HepG2 (cell line): ENCODE measurements around the gene APEX1.

Experiments
- ARHGAP35 ChIP-seq: sonication (generic); formaldehyde crosslinking; IDR thresholded peaks from 2 replicates; pipeline ENCODE4 v1.9.0; 2022; ENCODE audit warnings: mild to moderate bottlenecking, inconsistent platforms, moderate library complexity, missing genetic modification reagents, borderline replicate concordance
- CREM ChIP-seq, 2 experiments: sonication (generic) in 1 of 2; formaldehyde crosslinking in 1 of 2; IDR thresholded peaks; 2 replicates each; pipeline versions ENCODE4 v1.4.0 to v1.6.1; 2016 to 2020; ENCODE audit warnings: antibody characterized with exemption in 1 of 2, mild to moderate bottlenecking in 1 of 2, missing genetic modification reagents in 1 of 2
- HMG20A ChIP-seq: IDR thresholded peaks from 2 replicates; pipeline ENCODE4 v1.6.1; 2016; ENCODE audit warnings: borderline replicate concordance
- MXI1 ChIP-seq: IDR thresholded peaks from 3 replicates; pipeline ENCODE4 v1.6.1; 2012; ENCODE audit warnings: low read depth, low read length, inconsistent platforms, borderline replicate concordance
- NR3C1 ChIP-seq: sonication (generic); formaldehyde crosslinking; IDR thresholded peaks from 2 replicates; pipeline ENCODE4 v1.4.0; 2020; ENCODE audit warnings: missing genetic modification reagents
- POLR2AphosphoS2 ChIP-seq: IDR thresholded peaks from 2 replicates; pipeline ENCODE4 v1.6.1; 2011; ENCODE audit warnings: low read depth, low read length, improper control_type of control experiment
- POLR2AphosphoS5 ChIP-seq: IDR thresholded peaks from 2 replicates; pipeline ENCODE4 v1.6.1; 2012; ENCODE audit warnings: low read depth, low read length
- RAD21 ChIP-seq: fragments of 450-650 bp; formaldehyde crosslinking; IDR thresholded peaks from 2 replicates; pipeline ENCODE4 v1.5.0; 2020; ENCODE audit warnings: mild to moderate bottlenecking
- SMC3 ChIP-seq: IDR thresholded peaks from 2 replicates; pipeline ENCODE4 v1.6.1; 2011; ENCODE audit warnings: low read length, improper control_type of control experiment
- ZNF282 ChIP-seq: fragments of 450-650 bp; IDR thresholded peaks from 2 replicates; pipeline ENCODE4 v1.6.1; 2018; ENCODE audit not compliant: partially characterized antibody

DNA sequence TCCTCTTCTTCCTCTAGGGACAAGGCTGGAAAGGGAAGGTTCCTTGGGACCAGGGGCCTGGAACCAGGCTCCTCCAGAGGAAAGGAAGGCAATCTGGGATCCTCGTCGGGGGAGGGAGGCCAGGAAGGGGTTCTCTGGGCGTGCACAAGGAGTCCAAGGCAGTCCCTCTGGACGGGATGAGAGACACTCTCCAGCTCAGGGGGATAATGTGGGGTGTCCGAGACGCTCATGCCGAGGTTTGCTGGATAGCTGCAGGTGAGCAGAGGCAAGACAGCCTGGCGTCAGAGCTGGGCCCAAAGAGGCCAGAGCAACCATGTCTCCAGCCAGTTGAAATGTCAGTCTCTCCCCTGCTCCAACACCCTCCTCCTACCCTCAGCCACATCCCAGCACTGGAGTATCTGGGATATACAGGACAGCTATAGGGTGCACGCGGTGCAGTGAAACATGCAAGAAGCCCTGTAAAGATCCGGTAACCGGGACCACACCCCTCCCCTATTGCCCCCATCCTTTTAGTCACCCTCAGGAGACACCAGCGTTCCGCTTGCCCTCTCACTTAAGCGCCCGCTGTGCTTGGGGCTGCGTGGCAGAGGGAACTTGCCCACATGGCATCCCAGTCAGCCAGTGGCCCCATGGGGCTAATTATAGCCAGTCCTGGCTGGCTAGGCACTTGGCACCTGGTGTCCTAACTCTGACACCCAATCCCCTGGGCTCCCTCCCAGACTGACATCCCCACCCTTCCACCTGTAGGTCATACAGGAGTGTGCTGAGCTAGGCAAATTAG is 19.3 kb upstream of the APEX1 start, which contains the start of gene KLHL33:
- TF ChIP-seq CREM (IDR thresholded peaks at IDR 0.05) (no peak), CREM (CRISPR knock-in tag; IDR thresholded peaks at IDR 0.05) (no peak), POLR2AphosphoS5 (no peak), NR3C1 (CRISPR knock-in tag) (no peak), POLR2AphosphoS2 (no peak), RAD21 (CRISPR knock-in tag) (no peak), ZNF282 (no peak), HMG20A (no peak), ARHGAP35 (CRISPR knock-in tag) (no peak), MXI1 (no peak), SMC3 (no peak)
